Gastrocnemius medialis (tissue), 4 donors: ENCODE measurements around the gene HOMEZ.

Experiments used
- POLR2A ChIP-seq, 2 donors: fragments of 450-650 bp; IDR thresholded peaks; one replicate each; pipeline ENCODE4 v1.6.1; 2017; ENCODE audit warnings: antibody characterized with exemption in 2 of 2, mild to moderate bottlenecking in 2 of 2, moderate library complexity in 2 of 2
- TF ChIP-seq, protein P1 (sequence below), 5 experiments: fragments of 450-650 bp in 3 of 5; fragments of 200-600 bp in 2 of 5; sonication (generic) in 2 of 5; IDR thresholded peaks in 4 of 5; conservative IDR thresholded peaks in 1 of 5; 1 replicate in 4 of 5; 2 replicates in 1 of 5; pipeline ENCODE4 v1.5.1; 2016 to 2019; ENCODE audit warnings: antibody characterized with exemption in 5 of 5, mild to moderate bottlenecking in 3 of 5, moderate library complexity in 3 of 5

DNA sequence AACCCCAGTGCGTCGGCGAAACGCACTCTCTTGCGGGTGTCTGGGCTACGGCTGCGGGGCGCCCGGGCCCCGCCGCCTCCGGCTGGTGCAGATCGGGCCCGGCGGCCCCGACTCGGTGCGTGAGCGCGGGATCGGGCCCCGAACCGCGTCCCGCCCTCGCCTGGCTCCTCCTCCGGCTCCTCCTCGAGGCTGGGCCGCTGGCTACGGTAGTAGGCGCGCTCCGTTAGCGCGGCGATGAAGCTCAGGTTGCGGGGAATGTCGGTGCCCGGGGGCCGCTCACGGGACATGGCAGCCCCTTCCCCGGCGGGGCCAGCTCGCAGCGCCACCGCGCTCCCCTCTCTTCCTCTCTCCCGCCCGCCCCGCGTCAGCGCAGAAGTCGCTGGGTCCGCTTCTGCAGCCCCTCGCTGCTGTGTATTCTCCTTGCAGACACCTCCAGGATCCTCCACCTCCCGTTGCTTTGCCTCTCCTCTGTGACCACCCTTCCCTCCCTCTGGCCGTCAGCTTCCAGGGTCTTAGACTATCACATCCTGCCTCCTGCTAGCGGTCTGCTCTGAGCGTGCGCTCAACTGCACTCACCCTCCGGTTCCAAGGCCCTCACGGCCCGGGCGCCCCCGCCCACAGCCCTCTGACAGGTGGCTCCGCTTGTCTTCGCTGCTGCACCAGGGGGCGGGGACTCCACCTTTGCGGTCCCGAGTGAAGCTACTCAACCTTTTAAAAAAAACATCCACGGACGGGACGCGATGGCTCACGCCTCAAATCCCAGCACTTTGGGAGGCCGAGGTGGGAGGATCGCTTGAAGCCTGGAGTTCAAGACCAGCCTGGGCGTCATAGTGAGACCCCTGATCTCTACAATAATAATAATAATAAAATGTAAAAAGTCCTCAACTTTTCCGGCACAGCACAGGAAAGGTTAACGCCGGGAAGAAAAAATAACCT lies 16.6 kb upstream of the HOMEZ start, which contains the start of gene PPP1R3E:
- TF ChIP-seq, protein P1, sequence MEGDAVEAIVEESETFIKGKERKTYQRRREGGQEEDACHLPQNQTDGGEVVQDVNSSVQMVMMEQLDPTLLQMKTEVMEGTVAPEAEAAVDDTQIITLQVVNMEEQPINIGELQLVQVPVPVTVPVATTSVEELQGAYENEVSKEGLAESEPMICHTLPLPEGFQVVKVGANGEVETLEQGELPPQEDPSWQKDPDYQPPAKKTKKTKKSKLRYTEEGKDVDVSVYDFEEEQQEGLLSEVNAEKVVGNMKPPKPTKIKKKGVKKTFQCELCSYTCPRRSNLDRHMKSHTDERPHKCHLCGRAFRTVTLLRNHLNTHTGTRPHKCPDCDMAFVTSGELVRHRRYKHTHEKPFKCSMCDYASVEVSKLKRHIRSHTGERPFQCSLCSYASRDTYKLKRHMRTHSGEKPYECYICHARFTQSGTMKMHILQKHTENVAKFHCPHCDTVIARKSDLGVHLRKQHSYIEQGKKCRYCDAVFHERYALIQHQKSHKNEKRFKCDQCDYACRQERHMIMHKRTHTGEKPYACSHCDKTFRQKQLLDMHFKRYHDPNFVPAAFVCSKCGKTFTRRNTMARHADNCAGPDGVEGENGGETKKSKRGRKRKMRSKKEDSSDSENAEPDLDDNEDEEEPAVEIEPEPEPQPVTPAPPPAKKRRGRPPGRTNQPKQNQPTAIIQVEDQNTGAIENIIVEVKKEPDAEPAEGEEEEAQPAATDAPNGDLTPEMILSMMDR (IDR thresholded peaks at IDR 0.05 in 4 of 5, conservative IDR thresholded peaks at IDR 0.05 in 1 of 5): peak in 1 of 5 experiments; percentile 12
- TF ChIP-seq POLR2A (IDR thresholded peaks at IDR 0.05): peak; percentile 78 to 89
